Sigmoid colon (tissue), 7 donors: ENCODE data around the gene TAL2. TPM values are rescaled to one million over a fixed set of nuclear protein-coding genes. Genes with fewer than 3 reads are reported as not detected.

ENCODE experiments used
- DNase-seq: peaks from one replicate; pipeline ENCODE4 v3.0.0-alpha.2; 2019
- H3K27ac ChIP-seq, 4 donors: fragments of 200-600 bp; sonication (generic); one replicate each; pipeline ENCODE4 v1.5.1; 2016 to 2019; ENCODE audit warnings: mild to moderate bottlenecking in 1 of 4
- H3K27me3 ChIP-seq, 3 donors: fragments of 200-600 bp; sonication (generic); one replicate each; pipeline ENCODE4 v1.5.1; 2019; ENCODE audit warnings: mild to moderate bottlenecking in 1 of 3
- H3K36me3 ChIP-seq, 4 donors: fragments of 200-600 bp; sonication (generic); one replicate each; pipeline ENCODE4 v1.5.1; 2016 to 2019
- H3K4me1 ChIP-seq, 4 donors: fragments of 200-600 bp; sonication (generic); one replicate each; pipeline ENCODE4 v1.5.1; 2017 to 2019
- H3K4me3 ChIP-seq, 4 donors: fragments of 200-600 bp; sonication (generic); one replicate each; pipeline ENCODE4 v1.5.1; 2017 to 2019; ENCODE audit warnings: mild to moderate bottlenecking in 2 of 4, moderate library complexity in 1 of 4
- H3K9me3 ChIP-seq, 4 donors: fragments of 200-600 bp in 3 of 4; sonication (generic) in 3 of 4; one replicate each; pipeline versions ENCODE4 v1.5.1 to v1.6.1; 2013 to 2019
- EP300 ChIP-seq, 4 donors: sonication (generic); formaldehyde crosslinking; IDR thresholded peaks; one replicate each; pipeline ENCODE4 v1.6.1; 2017; ENCODE audit warnings: antibody characterized with exemption in 4 of 4
- POLR2A ChIP-seq, 2 donors: fragments of 450-650 bp; IDR thresholded peaks; one replicate each; pipeline ENCODE4 v1.6.1; 2016; ENCODE audit warnings: antibody characterized with exemption in 2 of 2, mild to moderate bottlenecking in 2 of 2, moderate library complexity in 2 of 2
- POLR2AphosphoS5 ChIP-seq, 4 donors: sonication (generic); formaldehyde crosslinking; IDR thresholded peaks; one replicate each; pipeline ENCODE4 v1.6.1; 2017; ENCODE audit warnings: antibody characterized with exemption in 4 of 4
- WGBS, 2 donors: extraction: QIAGEN DNeasy Blood & Tissue Kit; methylation state at CpG; one replicate each; pipeline ENCODE4 v1.1.7; 2013; 5-methylcytosine and 5-hydroxymethylcytosine counted together
- intact Hi-C: fragments of 100-400 bp; cut with DNase I; formaldehyde crosslinking; loops from one replicate; pipeline ENCODE4 v1.15.1; 2023
- polyA plus RNA-seq, 3 donors: library from polyadenylated mRNA; stranded (reverse); fragments of 200-250 nt; gene quantifications; one replicate each; pipeline ENCODE4 v1.2.3, GENCODE V29; 2013
- total RNA-seq, 4 donors: library from RNA; depleted of rRNA; stranded (reverse); fragments of >200 nt; gene quantifications; one replicate each; pipeline ENCODE4 v1.1.0, GENCODE V29; 2016
- TF ChIP-seq, protein P1 (sequence below), 4 experiments: fragments of 450-650 bp in 3 of 4; fragments of 200-600 bp in 1 of 4; IDR thresholded peaks; one replicate each; pipeline ENCODE4 v1.5.1; 2016 to 2019; ENCODE audit warnings: antibody characterized with exemption in 4 of 4, mild to moderate bottlenecking in 3 of 4, moderate library complexity in 2 of 4
- donor health status: healthy with polysubstance abuse.
- donor health status: Bipolar disorder and iron deficiency.
- donor health status: healthy.

Gene TAL2
- total and polyA plus RNA-seq, 7 donors: not detected

DNA sequence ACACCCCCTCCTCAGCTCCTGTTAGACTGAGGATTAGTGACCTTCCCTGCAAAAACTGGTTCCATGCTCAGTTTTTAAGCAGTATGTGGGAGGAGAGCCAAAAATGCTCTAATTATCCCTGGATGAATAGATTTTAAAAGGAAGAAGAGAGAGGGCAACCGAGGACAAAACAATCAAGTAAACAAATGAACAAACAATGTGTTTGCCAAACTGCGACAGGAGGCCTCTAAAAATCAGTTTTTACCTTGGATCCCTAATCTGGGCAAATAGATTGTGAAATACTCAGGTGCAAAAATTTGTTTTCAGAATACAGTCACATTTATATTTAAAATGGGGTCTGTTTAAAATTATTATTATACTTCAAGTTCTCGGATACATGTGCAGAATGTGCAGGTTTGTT lies 8.5 kb downstream of the TAL2 start:
- no peaks in the 10 kb centered on the region for H3K36me3 ChIP-seq
- no peak for TF ChIP-seq POLR2AphosphoS5 (IDR thresholded peaks at IDR 0.05)
- no peak for TF ChIP-seq POLR2A (IDR thresholded peaks at IDR 0.05)
- no peak for TF ChIP-seq EP300 (IDR thresholded peaks at IDR 0.05)
- TF ChIP-seq, protein P1, sequence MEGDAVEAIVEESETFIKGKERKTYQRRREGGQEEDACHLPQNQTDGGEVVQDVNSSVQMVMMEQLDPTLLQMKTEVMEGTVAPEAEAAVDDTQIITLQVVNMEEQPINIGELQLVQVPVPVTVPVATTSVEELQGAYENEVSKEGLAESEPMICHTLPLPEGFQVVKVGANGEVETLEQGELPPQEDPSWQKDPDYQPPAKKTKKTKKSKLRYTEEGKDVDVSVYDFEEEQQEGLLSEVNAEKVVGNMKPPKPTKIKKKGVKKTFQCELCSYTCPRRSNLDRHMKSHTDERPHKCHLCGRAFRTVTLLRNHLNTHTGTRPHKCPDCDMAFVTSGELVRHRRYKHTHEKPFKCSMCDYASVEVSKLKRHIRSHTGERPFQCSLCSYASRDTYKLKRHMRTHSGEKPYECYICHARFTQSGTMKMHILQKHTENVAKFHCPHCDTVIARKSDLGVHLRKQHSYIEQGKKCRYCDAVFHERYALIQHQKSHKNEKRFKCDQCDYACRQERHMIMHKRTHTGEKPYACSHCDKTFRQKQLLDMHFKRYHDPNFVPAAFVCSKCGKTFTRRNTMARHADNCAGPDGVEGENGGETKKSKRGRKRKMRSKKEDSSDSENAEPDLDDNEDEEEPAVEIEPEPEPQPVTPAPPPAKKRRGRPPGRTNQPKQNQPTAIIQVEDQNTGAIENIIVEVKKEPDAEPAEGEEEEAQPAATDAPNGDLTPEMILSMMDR (IDR thresholded peaks at IDR 0.05): no peak
- H3K27me3 ChIP-seq: peaks cover 0 to 5% (median 0%) of the 10 kb centered on the region in 3 donors
- intact Hi-C loops: no loop called here
- H3K27ac ChIP-seq: no peak overlapping the region
- DNase-seq: no peak
- H3K4me3 ChIP-seq: no peak overlapping the region
- H3K4me1 ChIP-seq: no peaks in the 10 kb centered on the region
- 80 to 86% methylated on average over 3 of the region's 3 CpGs for WGBS, 2 donors
- H3K9me3 ChIP-seq: no peaks in the 10 kb centered on the region

DNA sequence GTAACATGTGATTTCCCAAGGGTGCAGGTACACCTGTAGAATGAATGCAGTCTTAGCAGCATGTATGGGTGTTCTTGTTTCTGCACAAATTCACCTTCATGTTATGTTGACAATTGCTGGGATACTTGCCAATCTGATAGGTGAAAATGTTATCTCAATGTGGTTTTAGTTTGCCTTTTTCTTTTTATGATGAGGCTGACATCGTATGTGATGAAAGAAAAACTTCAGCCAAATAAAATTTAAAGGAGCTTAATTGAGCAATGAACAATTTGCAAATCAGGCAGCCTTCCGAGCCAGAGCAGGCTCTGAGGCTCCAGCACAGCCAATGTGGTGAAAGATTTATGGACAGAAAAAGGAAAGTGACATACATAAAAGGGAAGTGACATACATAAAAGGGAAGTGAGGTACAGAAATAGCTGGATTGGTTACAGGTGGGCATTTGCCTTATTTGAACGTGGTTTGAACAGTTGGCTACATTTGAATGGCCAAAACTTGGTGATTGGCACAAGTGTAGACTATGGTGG lies 10.5 kb downstream of the TAL2 start:
- Histone ChIP-seq H3K4me1 (no peaks in the 10 kb centered on the region), H3K36me3 (no peaks in the 10 kb centered on the region), H3K27ac (no peak overlapping the region), H3K4me3 (no peak overlapping the region), H3K27me3 (peaks cover 0 to 5% (median 0%) of the 10 kb centered on the region in 3 donors), H3K9me3 (no peaks in the 10 kb centered on the region)
- intact Hi-C loops: no loop called here
- TF ChIP-seq POLR2AphosphoS5 (IDR thresholded peaks at IDR 0.05) (no peak), POLR2A (IDR thresholded peaks at IDR 0.05) (no peak), EP300 (IDR thresholded peaks at IDR 0.05) (no peak)
- TF ChIP-seq, protein P1 (IDR thresholded peaks at IDR 0.05): no peak
- 6 to 20% methylated on average over 3 of the region's 3 CpGs for WGBS, 2 donors
- DNase-seq: no peak

DNA sequence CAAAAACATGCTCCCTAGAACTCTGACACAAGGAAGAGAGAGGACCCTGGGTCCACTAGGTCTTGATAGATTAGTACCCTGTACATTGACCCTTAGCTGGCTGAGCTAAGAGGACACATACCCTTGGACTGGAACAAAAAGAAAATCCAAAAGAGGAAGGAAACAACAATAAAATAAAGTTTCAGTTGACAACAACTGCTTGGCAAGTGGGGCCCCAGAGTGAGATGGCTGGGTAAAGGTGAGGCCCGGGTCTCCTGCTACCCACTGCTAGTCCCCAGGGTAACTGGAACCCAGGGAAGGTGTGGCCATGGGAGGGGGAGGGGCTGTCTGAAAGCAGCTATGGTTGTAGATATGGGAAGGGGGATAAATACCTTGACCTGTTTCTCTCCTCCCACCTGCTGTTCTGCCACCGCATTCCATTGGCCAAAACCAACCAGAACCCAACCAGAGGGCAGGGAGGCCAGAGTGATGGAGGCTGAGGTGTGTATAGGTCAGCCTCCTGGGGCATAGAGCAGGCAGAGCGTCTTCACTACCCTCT lies 11.7 kb downstream of the TAL2 start:
- Histone ChIP-seq H3K27ac (no peak overlapping the region), H3K4me1 (no peaks in the 10 kb centered on the region), H3K27me3 (peaks cover 0 to 5% (median 0%) of the 10 kb centered on the region in 3 donors), H3K4me3 (no peak overlapping the region), H3K9me3 (no peaks in the 10 kb centered on the region), H3K36me3 (no peaks in the 10 kb centered on the region)
- DNase-seq: no peak
- intact Hi-C loops: no loop called here
- no peak for TF ChIP-seq POLR2A (IDR thresholded peaks at IDR 0.05)
- TF ChIP-seq EP300 (IDR thresholded peaks at IDR 0.05): no peak
- TF ChIP-seq, protein P1 (IDR thresholded peaks at IDR 0.05): no peak
- TF ChIP-seq POLR2AphosphoS5 (IDR thresholded peaks at IDR 0.05): no peak
- WGBS, 2 donors: 73 to 74% methylated on average over 3 of the region's 3 CpGs

DNA sequence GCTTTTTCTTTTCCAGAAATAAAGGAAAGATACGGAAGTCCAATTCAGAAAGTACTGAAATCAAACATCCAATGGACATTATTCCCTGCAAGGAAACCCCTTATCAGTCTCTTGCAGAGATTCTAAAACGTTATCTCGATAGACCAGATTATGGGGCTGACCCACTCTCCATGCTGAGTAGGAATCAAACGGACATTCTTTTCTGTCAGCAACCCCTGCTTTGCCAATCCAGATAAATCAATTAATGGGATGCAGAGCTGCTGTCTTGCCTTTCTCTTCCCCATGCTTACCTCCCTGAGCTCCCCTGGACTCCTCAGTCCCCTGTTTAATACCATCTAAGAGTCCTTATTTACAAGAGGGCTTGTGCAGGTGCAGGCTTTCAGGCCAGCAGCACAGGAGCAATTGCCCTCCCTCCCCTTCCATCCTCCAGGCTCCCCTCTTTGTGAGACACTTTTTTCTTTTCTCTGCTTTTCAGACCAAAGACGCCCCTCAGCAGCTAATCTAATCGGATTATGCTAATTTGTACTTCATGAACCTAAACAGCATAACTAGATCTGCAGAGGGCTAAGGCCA lies 14.2 kb downstream of the TAL2 start:
- Histone ChIP-seq H3K27ac (no peak overlapping the region), H3K4me3 (no peak overlapping the region), H3K27me3 (no peaks in the 10 kb centered on the region), H3K36me3 (no peaks in the 10 kb centered on the region), H3K4me1 (no peaks in the 10 kb centered on the region), H3K9me3 (no peaks in the 10 kb centered on the region)
- no peak for TF ChIP-seq EP300 (IDR thresholded peaks at IDR 0.05)
- TF ChIP-seq POLR2A (IDR thresholded peaks at IDR 0.05): no peak
- TF ChIP-seq POLR2AphosphoS5 (IDR thresholded peaks at IDR 0.05): no peak
- TF ChIP-seq, protein P1 (IDR thresholded peaks at IDR 0.05): no peak
- intact Hi-C loops: no loop called here
- WGBS, 2 donors: 84 to 91% methylated on average over 6 of the region's 6 CpGs
- no peak for DNase-seq
